ENCODE results near the gene COL7A1. TPM values are rescaled to one million over a fixed set of nuclear protein-coding genes. Genes with fewer than 3 reads are reported as not detected.

Gene COL7A1
- total and polyA plus RNA-seq, 2 donors from 2014 or later, result 13.1 to 14.4 TPM

DNA sequence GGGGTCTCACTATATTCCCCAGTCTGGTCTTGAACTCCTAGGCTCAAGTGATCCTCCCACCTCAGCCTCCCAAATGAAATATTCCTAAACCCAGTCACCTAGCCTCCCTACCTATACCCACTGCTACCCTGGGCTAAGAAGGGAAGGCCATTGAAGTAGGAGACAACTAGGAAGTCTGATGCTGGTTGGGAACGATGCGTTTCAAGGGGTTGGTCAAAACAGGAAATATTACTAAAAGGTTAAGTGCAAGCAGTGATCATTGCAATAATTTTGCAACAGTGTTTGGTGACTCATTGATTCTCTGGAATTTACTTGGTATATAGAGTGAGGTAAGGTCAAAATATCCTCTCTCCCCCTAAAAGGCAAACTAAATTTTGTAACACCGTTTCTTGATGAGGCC, 18.9 kb upstream of the COL7A1 start:
- FAIRE-seq (no peak), DNase-seq (no peak)
- Histone ChIP-seq H3K36me3 (ENCODE audit: control insufficient read depth in 2 of 3, insufficient read depth in 3 of 3, low read length in 3 of 3) (no peaks in the 10 kb centered on the region), H3K27ac (ENCODE audit: low read depth in 2 of 2, low read length in 2 of 2) (no peak overlapping the region), H3K4me3 (ENCODE audit: low read length in 3 of 3) (no peak overlapping the region), H3K4me1 (ENCODE audit: control insufficient read depth in 2 of 3, insufficient read depth in 2 of 3, low read depth in 1 of 3, low read length in 3 of 3) (no peaks in the 10 kb centered on the region), H3K27me3 (ENCODE audit: control insufficient read depth, insufficient read depth, low read length) (no peaks in the 10 kb centered on the region), H3K9me3 (ENCODE audit: control insufficient read depth in 2 of 3, insufficient read depth in 1 of 3, low read length in 3 of 3) (peaks cover 0 to 8% (median 1%) of the 10 kb centered on the region in 3 donors), H3K9ac (ENCODE audit: low read length in 3 of 3) (no peak overlapping the region)
- intact Hi-C loops (cut with DNase I), result no loop called here
- TF ChIP-seq, protein P1, sequence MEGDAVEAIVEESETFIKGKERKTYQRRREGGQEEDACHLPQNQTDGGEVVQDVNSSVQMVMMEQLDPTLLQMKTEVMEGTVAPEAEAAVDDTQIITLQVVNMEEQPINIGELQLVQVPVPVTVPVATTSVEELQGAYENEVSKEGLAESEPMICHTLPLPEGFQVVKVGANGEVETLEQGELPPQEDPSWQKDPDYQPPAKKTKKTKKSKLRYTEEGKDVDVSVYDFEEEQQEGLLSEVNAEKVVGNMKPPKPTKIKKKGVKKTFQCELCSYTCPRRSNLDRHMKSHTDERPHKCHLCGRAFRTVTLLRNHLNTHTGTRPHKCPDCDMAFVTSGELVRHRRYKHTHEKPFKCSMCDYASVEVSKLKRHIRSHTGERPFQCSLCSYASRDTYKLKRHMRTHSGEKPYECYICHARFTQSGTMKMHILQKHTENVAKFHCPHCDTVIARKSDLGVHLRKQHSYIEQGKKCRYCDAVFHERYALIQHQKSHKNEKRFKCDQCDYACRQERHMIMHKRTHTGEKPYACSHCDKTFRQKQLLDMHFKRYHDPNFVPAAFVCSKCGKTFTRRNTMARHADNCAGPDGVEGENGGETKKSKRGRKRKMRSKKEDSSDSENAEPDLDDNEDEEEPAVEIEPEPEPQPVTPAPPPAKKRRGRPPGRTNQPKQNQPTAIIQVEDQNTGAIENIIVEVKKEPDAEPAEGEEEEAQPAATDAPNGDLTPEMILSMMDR (IDR thresholded peaks at IDR 0.05; ENCODE audit: borderline replicate concordance, extremely low read depth, insufficient read depth), result no peak

DNA sequence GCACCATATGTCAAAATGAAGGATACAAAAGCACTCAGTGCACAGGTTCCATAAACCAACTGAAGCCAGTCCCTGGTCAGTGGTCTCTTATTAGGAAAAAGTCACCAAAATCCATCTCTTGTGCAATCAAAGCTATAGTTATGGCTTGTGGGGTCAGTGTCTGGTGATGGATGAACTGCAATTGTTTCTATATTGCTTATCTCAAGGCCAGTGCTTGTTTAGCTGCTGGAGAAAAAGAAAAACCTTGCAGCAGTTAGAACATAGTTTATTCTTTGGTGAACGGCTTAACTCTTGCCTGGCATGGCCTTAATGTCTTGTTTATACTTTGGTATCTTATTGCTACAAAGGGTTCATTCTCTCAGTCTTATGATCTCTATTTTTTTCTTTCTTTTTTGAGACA, 17.2 kb upstream of the COL7A1 start:
- Histone ChIP-seq H3K4me1 (ENCODE audit: control insufficient read depth in 2 of 3, insufficient read depth in 2 of 3, low read depth in 1 of 3, low read length in 3 of 3) (peaks cover 0 to 9% (median 0%) of the 10 kb centered on the region in 3 donors), H3K27me3 (ENCODE audit: control insufficient read depth, insufficient read depth, low read length) (no peaks in the 10 kb centered on the region), H3K4me3 (ENCODE audit: low read length in 3 of 3) (no peak overlapping the region), H3K36me3 (ENCODE audit: control insufficient read depth in 2 of 3, insufficient read depth in 3 of 3, low read length in 3 of 3) (no peaks in the 10 kb centered on the region), H3K9me3 (ENCODE audit: control insufficient read depth in 2 of 3, insufficient read depth in 1 of 3, low read length in 3 of 3) (peaks cover 0 to 4% (median 0%) of the 10 kb centered on the region in 3 donors), H3K9ac (ENCODE audit: low read length in 3 of 3) (no peak overlapping the region), H3K27ac (ENCODE audit: low read depth in 2 of 2, low read length in 2 of 2) (no peak overlapping the region)
- TF ChIP-seq, protein P1 (IDR thresholded peaks at IDR 0.05; ENCODE audit: borderline replicate concordance, extremely low read depth, insufficient read depth), result no peak
- DNase-seq (no peak), FAIRE-seq (no peak)
- intact Hi-C loops (cut with DNase I), result no loop called here

GRCh38 chr3:48609088-48610005, 14.2 kb upstream of the COL7A1 start, which contains the start of gene UQCRC1:
Gene UQCRC1, minus strand, starts transcription at chr3:48609646. Its CDS starts 26 bp downstream, at chr3:48609620.
- H3K27ac ChIP-seq (ENCODE audit: low read depth in 2 of 2, low read length in 2 of 2), result peak within 1 kb of the TSS; percentile 97 to 98
- TF ChIP-seq, protein P1 (IDR thresholded peaks at IDR 0.05; ENCODE audit: borderline replicate concordance, extremely low read depth, insufficient read depth), result peak; percentile 86
- H3K9me3 ChIP-seq (ENCODE audit: control insufficient read depth in 2 of 3, insufficient read depth in 1 of 3, low read length in 3 of 3), result no peaks in the 10 kb centered on the region
- no peaks in the 10 kb centered on the region for H3K27me3 ChIP-seq (ENCODE audit: control insufficient read depth, insufficient read depth, low read length)
- FAIRE-seq (no peak), DNase-seq (peak; percentile 96 to 97 (median 96))
- peak within 1 kb of the TSS; percentile 34 to 91 (median 81) for H3K9ac ChIP-seq (ENCODE audit: low read length in 3 of 3)
- peaks cover 0 to 9% (median 0%) of the 10 kb centered on the region in 3 donors for H3K4me1 ChIP-seq (ENCODE audit: control insufficient read depth in 2 of 3, insufficient read depth in 2 of 3, low read depth in 1 of 3, low read length in 3 of 3)
- intact Hi-C loops (cut with DNase I), result no loop called here
- H3K36me3 ChIP-seq (ENCODE audit: control insufficient read depth in 2 of 3, insufficient read depth in 3 of 3, low read length in 3 of 3), result peaks cover 0 to 19% (median 16%) of the 10 kb centered on the region in 3 donors
- peak within 1 kb of the TSS; percentile 67 to 98 (median 87) for H3K4me3 ChIP-seq (ENCODE audit: low read length in 3 of 3)
